Liver (tissue), 9 donors: ENCODE results near the gene KCNMA1. TPM values are rescaled to one million over a fixed set of nuclear protein-coding genes. Genes with fewer than 3 reads are reported as not detected.

Experiments used
- DNase-seq: peaks from one replicate; pipeline ENCODE4 v3.0.0-alpha.2; 2017; ENCODE audit warnings: low spot score
- H3K27ac ChIP-seq, 2 donors: one replicate each; pipeline ENCODE4 v1.7.0; 2013; ENCODE audit warnings: inconsistent platforms in 2 of 2, low read length in 2 of 2, control low read depth in 1 of 2, low read depth in 1 of 2, mild to moderate bottlenecking in 1 of 2
- H3K27me3 ChIP-seq, 4 donors: one replicate each; pipeline versions ENCODE4 v1.6.1 to v1.7.0; 2013; ENCODE audit warnings: low read length in 3 of 4, inconsistent platforms in 1 of 4, mild to moderate bottlenecking in 1 of 4, moderate library complexity in 1 of 4; ENCODE audit not compliant: control insufficient read depth in 4 of 4, insufficient read depth in 4 of 4
- H3K36me3 ChIP-seq, 4 donors: one replicate each; pipeline versions ENCODE4 v1.6.1 to v1.7.0; 2013; ENCODE audit warnings: low read length in 3 of 4, mild to moderate bottlenecking in 3 of 4, low read depth in 1 of 4, moderate library complexity in 1 of 4; ENCODE audit not compliant: control insufficient read depth in 4 of 4, insufficient read depth in 3 of 4
- H3K4me1 ChIP-seq, 4 donors: one replicate each; pipeline versions ENCODE4 v1.6.1 to v1.7.0; 2013; ENCODE audit warnings: low read length in 3 of 4, mild to moderate bottlenecking in 3 of 4, moderate library complexity in 1 of 4; ENCODE audit not compliant: control insufficient read depth in 4 of 4, insufficient read depth in 4 of 4
- H3K4me3 ChIP-seq, 3 donors: one replicate each; pipeline versions ENCODE4 v1.6.1 to v1.7.0; 2013; ENCODE audit warnings: low read length in 3 of 3, control low read depth in 1 of 3, low read depth in 1 of 3, mild to moderate bottlenecking in 1 of 3
- H3K9ac ChIP-seq, 2 donors: one replicate each; pipeline ENCODE4 v1.7.0; 2013; ENCODE audit warnings: low read length in 2 of 2, mild to moderate bottlenecking in 2 of 2, moderate library complexity in 2 of 2, control low read depth in 1 of 2, low read depth in 1 of 2
- H3K9me3 ChIP-seq, 4 donors: one replicate each; pipeline versions ENCODE4 v1.6.1 to v1.7.0; 2013; ENCODE audit warnings: low read length in 3 of 4; ENCODE audit not compliant: control insufficient read depth in 4 of 4
- EGR1 ChIP-seq, 2 donors: IDR thresholded peaks; 2 replicates each; pipeline ENCODE4 v1.6.1; 2016 to 2018; ENCODE audit warnings: antibody characterized with exemption in 2 of 2, low read depth in 2 of 2
- FOXA1 ChIP-seq: IDR thresholded peaks from 2 replicates; pipeline ENCODE4 v1.6.1; 2016; ENCODE audit warnings: antibody characterized with exemption
- FOXA2 ChIP-seq: IDR thresholded peaks from 2 replicates; pipeline ENCODE4 v1.6.1; 2016; ENCODE audit warnings: antibody characterized with exemption
- GABPA ChIP-seq, 2 donors: IDR thresholded peaks in 1 of 2; conservative IDR thresholded peaks in 1 of 2; 2 replicates each; pipeline ENCODE4 v1.6.1; 2016; ENCODE audit warnings: antibody characterized with exemption in 2 of 2, mild to moderate bottlenecking in 1 of 2, moderate library complexity in 1 of 2
- HNF4A ChIP-seq, 2 donors: conservative IDR thresholded peaks; 2 replicates each; pipeline ENCODE4 v1.6.1; 2016; ENCODE audit warnings: antibody characterized with exemption in 2 of 2, mild to moderate bottlenecking in 2 of 2
- HNF4G ChIP-seq: IDR thresholded peaks from 2 replicates; pipeline ENCODE4 v1.6.1; 2016; ENCODE audit warnings: antibody characterized with exemption
- JUND ChIP-seq, 2 donors: IDR thresholded peaks; 2 replicates each; pipeline ENCODE4 v1.6.1; 2016; ENCODE audit warnings: antibody characterized with exemption in 2 of 2
- NR2F2 ChIP-seq: IDR thresholded peaks from 2 replicates; pipeline ENCODE4 v1.6.1; 2016; ENCODE audit warnings: antibody characterized with exemption
- RAD21 ChIP-seq, 2 donors: IDR thresholded peaks; 2 replicates each; pipeline ENCODE4 v1.6.1; 2016; ENCODE audit warnings: antibody characterized with exemption in 2 of 2, mild to moderate bottlenecking in 2 of 2
- RXRA ChIP-seq, 2 donors: IDR thresholded peaks; 2 replicates each; pipeline ENCODE4 v1.6.1; 2017 to 2018; ENCODE audit warnings: antibody characterized with exemption in 2 of 2, mild to moderate bottlenecking in 1 of 2
- SP1 ChIP-seq: IDR thresholded peaks from 2 replicates; pipeline ENCODE4 v1.6.1; 2018; ENCODE audit warnings: antibody characterized with exemption, mild to moderate bottlenecking
- TAF1 ChIP-seq: conservative IDR thresholded peaks from 2 replicates; pipeline ENCODE4 v1.6.1; 2016; ENCODE audit warnings: antibody characterized with exemption, mild to moderate bottlenecking
- YY1 ChIP-seq: IDR thresholded peaks from 2 replicates; pipeline ENCODE4 v1.6.1; 2016; ENCODE audit warnings: antibody characterized with exemption, mild to moderate bottlenecking
- WGBS: extraction: QIAGEN DNeasy Blood & Tissue Kit; methylation state at CpG from one replicate; pipeline ENCODE4 v1.1.7; 2013; 5-methylcytosine and 5-hydroxymethylcytosine counted together
- polyA plus RNA-seq, 2 donors: library from polyadenylated mRNA; stranded (reverse) in 1 of 2; unstranded in 1 of 2; fragments of 200-250 nt in 1 of 2; fragments of >200 nt in 1 of 2; fragmentation: Nextera tagmentation in 1 of 2; extraction: Ambion mirVana in 1 of 2; gene quantifications; one replicate each; pipeline versions ENCODE4 v1.2.1 to v1.2.3, GENCODE V29; 2013 to 2015
- total RNA-seq, 2 donors: library from RNA; depleted of rRNA; stranded (reverse); fragments of >200 nt; gene quantifications; one replicate each; pipeline ENCODE4 v1.2.3, GENCODE V29; 2014
- TF ChIP-seq, protein P1 (sequence below): fragments of 150-350 bp; IDR thresholded peaks from 2 replicates; pipeline ENCODE4 v1.5.1; 2017; ENCODE audit warnings: improper control_type of control experiment, low read depth, low read length; ENCODE audit not compliant: missing input control
- TF ChIP-seq, protein P2 (sequence below): IDR thresholded peaks from 2 replicates; pipeline ENCODE4 v1.6.1; 2016; ENCODE audit warnings: antibody characterized with exemption
- donor health status: healthy.
- donor health status: healthy.
- donor health status: healthy.
- donor health status: healthy.
- donor health status: healthy.

KCNMA1 gene
- total and polyA plus RNA-seq, 4 donors, result 2.5 to 9.7 (median 4.7) TPM

DNA sequence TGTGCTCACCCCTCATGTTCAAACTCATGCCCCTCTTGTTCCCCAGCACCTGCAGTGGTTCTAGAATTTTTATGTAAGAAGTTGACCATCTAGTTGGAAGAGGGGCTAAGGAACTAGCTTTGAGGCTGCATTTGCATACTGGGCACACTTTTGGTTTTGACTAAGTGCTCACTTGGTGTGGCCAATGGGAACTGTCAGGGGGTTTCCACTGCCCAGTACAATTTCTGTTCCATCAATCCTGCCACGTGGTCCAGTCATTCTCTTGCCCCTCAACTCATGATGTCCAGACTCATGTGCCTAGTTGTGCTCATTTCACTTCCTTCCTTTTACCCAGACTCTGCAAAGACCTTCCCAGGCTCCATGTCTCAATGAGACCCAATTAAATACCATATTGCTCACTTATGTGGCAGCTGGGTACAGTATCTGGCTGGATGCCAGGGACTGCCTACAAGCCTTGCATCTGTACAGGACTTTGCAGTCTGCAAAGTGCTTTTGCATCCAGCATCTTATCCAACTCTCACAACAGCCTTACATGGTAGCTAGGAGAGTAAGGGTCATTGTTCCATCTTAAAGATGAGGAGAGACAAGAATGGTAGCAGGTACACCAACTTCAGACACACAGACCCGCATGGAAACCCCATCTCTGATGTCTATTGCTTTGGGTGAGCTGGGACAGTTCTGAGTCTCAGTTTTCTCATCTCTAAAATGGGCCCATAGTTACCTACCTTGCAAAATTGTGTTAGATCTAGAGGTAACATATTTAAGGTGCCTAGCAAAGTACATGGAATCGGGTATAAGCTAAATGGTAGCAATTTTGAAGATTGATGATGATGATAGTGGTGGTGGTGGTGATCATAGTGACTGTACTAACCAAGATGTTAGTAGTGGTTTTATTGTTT lies 30.1 kb upstream of the KCNMA1 start (continued):
- TF ChIP-seq, protein P1, sequence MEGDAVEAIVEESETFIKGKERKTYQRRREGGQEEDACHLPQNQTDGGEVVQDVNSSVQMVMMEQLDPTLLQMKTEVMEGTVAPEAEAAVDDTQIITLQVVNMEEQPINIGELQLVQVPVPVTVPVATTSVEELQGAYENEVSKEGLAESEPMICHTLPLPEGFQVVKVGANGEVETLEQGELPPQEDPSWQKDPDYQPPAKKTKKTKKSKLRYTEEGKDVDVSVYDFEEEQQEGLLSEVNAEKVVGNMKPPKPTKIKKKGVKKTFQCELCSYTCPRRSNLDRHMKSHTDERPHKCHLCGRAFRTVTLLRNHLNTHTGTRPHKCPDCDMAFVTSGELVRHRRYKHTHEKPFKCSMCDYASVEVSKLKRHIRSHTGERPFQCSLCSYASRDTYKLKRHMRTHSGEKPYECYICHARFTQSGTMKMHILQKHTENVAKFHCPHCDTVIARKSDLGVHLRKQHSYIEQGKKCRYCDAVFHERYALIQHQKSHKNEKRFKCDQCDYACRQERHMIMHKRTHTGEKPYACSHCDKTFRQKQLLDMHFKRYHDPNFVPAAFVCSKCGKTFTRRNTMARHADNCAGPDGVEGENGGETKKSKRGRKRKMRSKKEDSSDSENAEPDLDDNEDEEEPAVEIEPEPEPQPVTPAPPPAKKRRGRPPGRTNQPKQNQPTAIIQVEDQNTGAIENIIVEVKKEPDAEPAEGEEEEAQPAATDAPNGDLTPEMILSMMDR, result no peak
- TF ChIP-seq NR2F2 (no peak), SP1 (no peak), GABPA (IDR thresholded peaks at IDR 0.05 in 1 of 2, conservative IDR thresholded peaks at IDR 0.05 in 1 of 2) (no peak), HNF4G (no peak), FOXA1 (no peak), HNF4A (conservative IDR thresholded peaks at IDR 0.05) (no peak), EGR1 (IDR thresholded peaks at IDR 0.05; ENCODE audit: low read depth in 2 of 2) (no peak), RXRA (IDR thresholded peaks at IDR 0.05) (no peak)

DNA sequence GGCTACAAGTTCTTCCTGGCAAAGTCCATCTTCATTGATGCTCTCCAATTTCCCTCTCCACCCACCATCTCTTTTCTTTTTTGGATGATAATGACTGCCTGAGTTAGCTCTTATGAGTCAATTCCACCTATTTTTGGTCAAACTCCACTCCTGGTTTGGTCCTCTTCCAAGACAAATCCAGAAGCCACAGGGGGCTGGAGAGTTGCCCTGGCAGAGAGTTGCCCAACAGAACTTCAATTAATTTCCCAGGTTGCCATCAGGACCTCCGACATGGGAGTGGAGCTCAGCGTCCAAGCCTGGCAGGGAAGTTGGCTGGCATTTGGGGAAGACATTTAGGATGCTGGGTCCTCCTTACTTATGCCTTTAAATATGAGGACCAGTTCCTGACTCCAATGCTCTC lies 29.2 kb upstream of the KCNMA1 start:
- Histone ChIP-seq H3K4me3 (no peak overlapping the region), H3K27ac (no peak overlapping the region), H3K4me1 (no peaks in the 10 kb centered on the region), H3K36me3 (no peaks in the 10 kb centered on the region), H3K9ac (no peak overlapping the region), H3K27me3 (no peaks in the 10 kb centered on the region), H3K9me3 (no peaks in the 10 kb centered on the region)
- TF ChIP-seq, protein P1, result no peak
- TF ChIP-seq HNF4A (conservative IDR thresholded peaks at IDR 0.05), result peak in 1 of 2 donors; percentile 32
- TF ChIP-seq, protein P2, sequence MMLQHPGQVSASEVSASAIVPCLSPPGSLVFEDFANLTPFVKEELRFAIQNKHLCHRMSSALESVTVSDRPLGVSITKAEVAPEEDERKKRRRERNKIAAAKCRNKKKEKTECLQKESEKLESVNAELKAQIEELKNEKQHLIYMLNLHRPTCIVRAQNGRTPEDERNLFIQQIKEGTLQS, result no peak
- TF ChIP-seq YY1, result no peak
- no peak for TF ChIP-seq FOXA2
- WGBS, result 45% methylated on average over 2 of the region's 2 CpGs
- no peak for DNase-seq

DNA sequence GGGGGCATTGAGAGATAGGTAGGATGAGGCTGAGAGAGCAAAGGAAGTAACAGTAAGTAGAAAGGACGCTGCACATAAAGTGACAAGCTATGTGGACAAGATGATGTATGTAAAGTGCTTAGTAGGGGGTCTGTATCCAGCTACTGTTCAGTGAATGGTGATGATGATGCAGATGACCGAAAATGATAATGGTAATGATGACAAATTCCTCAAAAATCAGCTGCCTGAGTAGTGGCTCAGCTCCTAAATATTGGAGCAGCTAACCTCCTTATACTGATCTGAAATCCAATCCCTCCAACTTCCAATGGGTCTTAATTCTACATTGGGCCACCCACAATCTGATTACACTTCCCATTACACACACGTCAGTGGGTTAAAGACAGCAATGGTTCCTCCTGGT lies 27.1 kb upstream of the KCNMA1 start:
- Histone ChIP-seq H3K9ac (no peak overlapping the region), H3K4me1 (no peaks in the 10 kb centered on the region), H3K27ac (no peak overlapping the region), H3K9me3 (no peaks in the 10 kb centered on the region), H3K27me3 (no peaks in the 10 kb centered on the region), H3K36me3 (no peaks in the 10 kb centered on the region), H3K4me3 (no peak overlapping the region)
- TF ChIP-seq FOXA1 (no peak), FOXA2 (no peak), TAF1 (no peak), RAD21 (IDR thresholded peaks at IDR 0.05) (no peak), YY1 (no peak), HNF4G (no peak), JUND (IDR thresholded peaks at IDR 0.05) (no peak), NR2F2 (no peak)
- TF ChIP-seq, protein P2, result no peak
- TF ChIP-seq, protein P1, result no peak
- no peak for DNase-seq
- WGBS, result 70% methylated on average over 3 of the region's 3 CpGs
